ENCODE data around the gene TTC33. TPM values are rescaled to one million over a fixed set of nuclear protein-coding genes. Genes with fewer than 3 reads are reported as not detected.

TTC33 gene
- total RNA-seq, 1 donor from 2014 or later: 20.1 TPM

GRCh38 chr5:40554054-40554453 lies 201.7 kb downstream of the TTC33 start:
- H3K36me3 Mint-ChIP-seq: peaks cover 3% of the 10 kb centered on the region
- peaks cover 7% of the 10 kb centered on the region for H3K9me3 Mint-ChIP-seq
- DNase-seq (ENCODE audit: low spot score in 2 of 2, unreplicated experiment in 2 of 2): no peak
- TF ChIP-seq CTCF (IDR thresholded peaks at IDR 0.05; ENCODE audit: unreplicated experiment): no peak
- no peak overlapping the region for H3K4me3 Mint-ChIP-seq
- no peaks in the 10 kb centered on the region for H3K27me3 Mint-ChIP-seq (ENCODE audit: low read depth)
- H3K27ac Mint-ChIP-seq: peak overlapping the region; percentile 67
- H3K4me1 Mint-ChIP-seq: peaks cover 40% of the 10 kb centered on the region

- H3K27me3 Mint-ChIP-seq (ENCODE audit: low read depth): no peaks in the 10 kb centered on the region
- no peak overlapping the region for H3K4me3 Mint-ChIP-seq
- no peak overlapping the region for H3K27ac Mint-ChIP-seq
- H3K36me3 Mint-ChIP-seq: peaks cover 3% of the 10 kb centered on the region
- TF ChIP-seq CTCF (IDR thresholded peaks at IDR 0.05; ENCODE audit: unreplicated experiment): no peak
- DNase-seq (ENCODE audit: low spot score in 2 of 2, unreplicated experiment in 2 of 2): no peak
- peaks cover 7% of the 10 kb centered on the region for H3K9me3 Mint-ChIP-seq
- H3K4me1 Mint-ChIP-seq: peaks cover 42% of the 10 kb centered on the region
Observed at GRCh38 chr5:40552981-40553380, 202.8 kb downstream of the TTC33 start.

GRCh38 chr5:40551496-40552491 lies 204.0 kb downstream of the TTC33 start:
- no peak for TF ChIP-seq CTCF (IDR thresholded peaks at IDR 0.05; ENCODE audit: unreplicated experiment)
- no peak for DNase-seq (ENCODE audit: low spot score in 2 of 2, unreplicated experiment in 2 of 2)
- peaks cover 7% of the 10 kb centered on the region for H3K9me3 Mint-ChIP-seq

GRCh38 chr5:40550481-40550880 lies 205.3 kb downstream of the TTC33 start:
- peaks cover 7% of the 10 kb centered on the region for H3K9me3 Mint-ChIP-seq
- H3K4me1 Mint-ChIP-seq: peaks cover 31% of the 10 kb centered on the region
- no peak for TF ChIP-seq CTCF (IDR thresholded peaks at IDR 0.05; ENCODE audit: unreplicated experiment)
- no peaks in the 10 kb centered on the region for H3K27me3 Mint-ChIP-seq (ENCODE audit: low read depth)
- no peak overlapping the region for H3K27ac Mint-ChIP-seq
- no peak for DNase-seq (ENCODE audit: low spot score in 2 of 2, unreplicated experiment in 2 of 2)
- peaks cover 3% of the 10 kb centered on the region for H3K36me3 Mint-ChIP-seq
- H3K4me3 Mint-ChIP-seq: no peak overlapping the region

More at GRCh38 chr5:40551496-40552491, 204.0 kb downstream of the TTC33 start:
- peaks cover 39% of the 10 kb centered on the region for H3K4me1 Mint-ChIP-seq
- no peaks in the 10 kb centered on the region for H3K27me3 Mint-ChIP-seq (ENCODE audit: low read depth)
- H3K27ac Mint-ChIP-seq: no peak overlapping the region
- H3K36me3 Mint-ChIP-seq: peaks cover 3% of the 10 kb centered on the region
- H3K4me3 Mint-ChIP-seq: no peak overlapping the region

- DNase-seq (ENCODE audit: low spot score in 2 of 2, unreplicated experiment in 2 of 2): no peak
- H3K9me3 Mint-ChIP-seq: peaks cover 7% of the 10 kb centered on the region
- H3K36me3 Mint-ChIP-seq: peaks cover 3% of the 10 kb centered on the region
- H3K4me1 Mint-ChIP-seq: peaks cover 25% of the 10 kb centered on the region
- no peaks in the 10 kb centered on the region for H3K27me3 Mint-ChIP-seq (ENCODE audit: low read depth)
- no peak overlapping the region for H3K4me3 Mint-ChIP-seq
- TF ChIP-seq CTCF (IDR thresholded peaks at IDR 0.05; ENCODE audit: unreplicated experiment): no peak
- H3K27ac Mint-ChIP-seq: no peak overlapping the region
Observed at GRCh38 chr5:40549616-40550015, 206.1 kb downstream of the TTC33 start.
